ENCODE results near the gene PPP4R3B.

Gene PPP4R3B

DNA sequence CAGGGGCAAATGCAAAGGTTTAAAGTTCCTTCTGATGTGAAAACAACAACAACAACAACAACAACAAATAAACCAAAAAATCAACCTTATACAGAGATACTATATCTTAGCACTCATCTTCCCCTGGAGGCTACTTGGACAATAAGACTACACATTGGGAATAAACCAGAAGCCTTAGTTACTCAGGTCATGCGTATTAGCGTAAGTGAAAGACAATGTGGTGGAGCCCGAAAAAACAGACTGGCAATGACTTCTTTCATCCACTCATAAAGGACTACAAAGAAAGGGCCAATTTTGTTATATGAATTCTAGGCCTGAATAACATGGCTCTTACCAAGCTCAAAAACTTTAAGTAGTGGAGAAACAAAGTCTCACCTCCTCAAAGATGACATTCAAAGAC, 19.4 kb upstream of the PPP4R3B start:
- H3K79me2 ChIP-seq (ENCODE audit: insufficient read depth, low read length), result no peaks in the 10 kb centered on the region
- ATAC-seq (ENCODE audit: insufficient read depth, low read depth) (no peak), DNase-seq (no peak)
- no peaks in the 10 kb centered on the region for H3K4me1 ChIP-seq (ENCODE audit: insufficient read depth, low read length)
- H3K36me3 ChIP-seq (ENCODE audit: insufficient read depth, low read length), result peaks cover 61% of the 10 kb centered on the region
- H3K4me2 ChIP-seq (ENCODE audit: insufficient read depth, low read length), result no peak overlapping the region
- no peaks in the 10 kb centered on the region for H3K27me3 ChIP-seq (ENCODE audit: insufficient read depth, low read length, poor library complexity)
- H4K20me1 ChIP-seq (ENCODE audit: insufficient read depth, low read length), result no peaks in the 10 kb centered on the region
- no peak for TF ChIP-seq EZH2 (IDR thresholded peaks at IDR 0.05; ENCODE audit: borderline replicate concordance, low read depth, low read length, severe bottlenecking)
- TF ChIP-seq, protein P1, sequence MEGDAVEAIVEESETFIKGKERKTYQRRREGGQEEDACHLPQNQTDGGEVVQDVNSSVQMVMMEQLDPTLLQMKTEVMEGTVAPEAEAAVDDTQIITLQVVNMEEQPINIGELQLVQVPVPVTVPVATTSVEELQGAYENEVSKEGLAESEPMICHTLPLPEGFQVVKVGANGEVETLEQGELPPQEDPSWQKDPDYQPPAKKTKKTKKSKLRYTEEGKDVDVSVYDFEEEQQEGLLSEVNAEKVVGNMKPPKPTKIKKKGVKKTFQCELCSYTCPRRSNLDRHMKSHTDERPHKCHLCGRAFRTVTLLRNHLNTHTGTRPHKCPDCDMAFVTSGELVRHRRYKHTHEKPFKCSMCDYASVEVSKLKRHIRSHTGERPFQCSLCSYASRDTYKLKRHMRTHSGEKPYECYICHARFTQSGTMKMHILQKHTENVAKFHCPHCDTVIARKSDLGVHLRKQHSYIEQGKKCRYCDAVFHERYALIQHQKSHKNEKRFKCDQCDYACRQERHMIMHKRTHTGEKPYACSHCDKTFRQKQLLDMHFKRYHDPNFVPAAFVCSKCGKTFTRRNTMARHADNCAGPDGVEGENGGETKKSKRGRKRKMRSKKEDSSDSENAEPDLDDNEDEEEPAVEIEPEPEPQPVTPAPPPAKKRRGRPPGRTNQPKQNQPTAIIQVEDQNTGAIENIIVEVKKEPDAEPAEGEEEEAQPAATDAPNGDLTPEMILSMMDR (IDR thresholded peaks at IDR 0.05; ENCODE audit: borderline replicate concordance, extremely low read depth, low read length, poor library complexity, severe bottlenecking), result no peak
- H3K9ac ChIP-seq (ENCODE audit: low read depth, low read length), result no peak overlapping the region
- no peak overlapping the region for H3K4me3 ChIP-seq (ENCODE audit: low read depth in 1 of 2, low read length in 2 of 2)
- H3K9me3 ChIP-seq (ENCODE audit: insufficient read depth, low read length, severe bottlenecking), result no peaks in the 10 kb centered on the region
- H2AFZ ChIP-seq (ENCODE audit: low read depth, low read length), result no peak overlapping the region
- H3K27ac ChIP-seq (ENCODE audit: low read length), result no peak overlapping the region

DNA sequence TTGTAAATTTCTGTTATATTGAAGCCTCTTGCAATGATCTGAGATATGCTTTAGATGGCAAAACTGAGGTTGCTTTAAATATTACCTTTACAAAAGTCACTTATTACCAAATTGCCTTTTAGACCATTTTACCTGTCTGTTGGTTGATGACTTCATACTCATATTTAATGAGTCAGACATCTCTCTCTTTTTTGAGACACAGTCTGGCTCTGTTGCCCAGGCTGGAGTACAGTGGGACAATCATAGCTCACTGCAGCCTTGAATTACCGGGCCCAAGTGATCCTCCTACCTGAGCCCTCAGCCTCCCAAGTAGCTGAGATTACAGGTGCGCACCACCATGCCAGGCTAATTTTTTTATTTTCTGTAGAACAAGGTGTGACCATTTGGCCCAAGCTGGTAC, 11.5 kb upstream of the PPP4R3B start:
- Histone ChIP-seq H3K36me3 (ENCODE audit: insufficient read depth, low read length) (peaks cover 29% of the 10 kb centered on the region), H3K4me1 (ENCODE audit: insufficient read depth, low read length) (no peaks in the 10 kb centered on the region), H4K20me1 (ENCODE audit: insufficient read depth, low read length) (peaks cover 11% of the 10 kb centered on the region; the same call in 1 of the 2 replicates), H3K9ac (ENCODE audit: low read depth, low read length) (no peak overlapping the region), H3K4me2 (ENCODE audit: insufficient read depth, low read length) (no peak overlapping the region), H3K27ac (ENCODE audit: low read length) (no peak overlapping the region), H2AFZ (ENCODE audit: low read depth, low read length) (no peak overlapping the region), H3K27me3 (ENCODE audit: insufficient read depth, low read length, poor library complexity) (no peaks in the 10 kb centered on the region), H3K4me3 (ENCODE audit: low read depth in 1 of 2, low read length in 2 of 2) (no peak overlapping the region), H3K79me2 (ENCODE audit: insufficient read depth, low read length) (peaks cover 26% of the 10 kb centered on the region), H3K9me3 (ENCODE audit: insufficient read depth, low read length, severe bottlenecking) (no peaks in the 10 kb centered on the region)
- TF ChIP-seq, protein P1 (IDR thresholded peaks at IDR 0.05; ENCODE audit: borderline replicate concordance, extremely low read depth, low read length, poor library complexity, severe bottlenecking), result no peak
- TF ChIP-seq EZH2 (IDR thresholded peaks at IDR 0.05; ENCODE audit: borderline replicate concordance, low read depth, low read length, severe bottlenecking), result no peak
- no peak for DNase-seq
- ATAC-seq (ENCODE audit: insufficient read depth, low read depth), result no peak

- TF ChIP-seq EZH2 (IDR thresholded peaks at IDR 0.05; ENCODE audit: borderline replicate concordance, low read depth, low read length, severe bottlenecking), result no peak
- TF ChIP-seq, protein P1 (IDR thresholded peaks at IDR 0.05; ENCODE audit: borderline replicate concordance, extremely low read depth, low read length, poor library complexity, severe bottlenecking), result no peak
Measured at GRCh38 chr2:55627915-55628314, 10.5 kb upstream of the PPP4R3B start.

GRCh38 chr2:55621802-55622201, 4.4 kb upstream of the PPP4R3B start:
- Histone ChIP-seq H3K79me2 (ENCODE audit: insufficient read depth, low read length) (peaks cover 91% of the 10 kb centered on the region), H4K20me1 (ENCODE audit: insufficient read depth, low read length) (peaks cover 51% of the 10 kb centered on the region), H2AFZ (ENCODE audit: low read depth, low read length) (no peak overlapping the region), H3K4me1 (ENCODE audit: insufficient read depth, low read length) (peaks cover 38% of the 10 kb centered on the region), H3K9me3 (ENCODE audit: insufficient read depth, low read length, severe bottlenecking) (no peaks in the 10 kb centered on the region), H3K4me2 (ENCODE audit: insufficient read depth, low read length) (peak overlapping the region; percentile 40; the same call in 1 of the 2 replicates), H3K36me3 (ENCODE audit: insufficient read depth, low read length) (peaks cover 38% of the 10 kb centered on the region), H3K27ac (ENCODE audit: low read length) (no peak overlapping the region), H3K4me3 (ENCODE audit: low read depth in 1 of 2, low read length in 2 of 2) (no peak overlapping the region), H3K9ac (ENCODE audit: low read depth, low read length) (no peak overlapping the region), H3K27me3 (ENCODE audit: insufficient read depth, low read length, poor library complexity) (no peaks in the 10 kb centered on the region)
- DNase-seq, result no peak
- TF ChIP-seq EZH2 (IDR thresholded peaks at IDR 0.05; ENCODE audit: borderline replicate concordance, low read depth, low read length, severe bottlenecking), result no peak
- TF ChIP-seq, protein P1 (IDR thresholded peaks at IDR 0.05; ENCODE audit: borderline replicate concordance, extremely low read depth, low read length, poor library complexity, severe bottlenecking), result no peak
- no peak for ATAC-seq (ENCODE audit: insufficient read depth, low read depth)

More at GRCh38 chr2:55627915-55628314, 10.5 kb upstream of the PPP4R3B start:
- no peak overlapping the region for H3K4me3 ChIP-seq (ENCODE audit: low read depth in 1 of 2, low read length in 2 of 2)
- H2AFZ ChIP-seq (ENCODE audit: low read depth, low read length), result no peak overlapping the region
- ATAC-seq (ENCODE audit: insufficient read depth, low read depth) (no peak), DNase-seq (no peak)
- H3K79me2 ChIP-seq (ENCODE audit: insufficient read depth, low read length), result peaks cover 36% of the 10 kb centered on the region
- no peak overlapping the region for H3K4me2 ChIP-seq (ENCODE audit: insufficient read depth, low read length)
- H3K27ac ChIP-seq (ENCODE audit: low read length), result no peak overlapping the region
- peaks cover 3% of the 10 kb centered on the region; the same call in 1 of the 2 replicates for H3K4me1 ChIP-seq (ENCODE audit: insufficient read depth, low read length)
- H3K9ac ChIP-seq (ENCODE audit: low read depth, low read length), result no peak overlapping the region
- peaks cover 15% of the 10 kb centered on the region; the same call in 1 of the 2 replicates for H4K20me1 ChIP-seq (ENCODE audit: insufficient read depth, low read length)
- peaks cover 28% of the 10 kb centered on the region for H3K36me3 ChIP-seq (ENCODE audit: insufficient read depth, low read length)
- no peaks in the 10 kb centered on the region for H3K9me3 ChIP-seq (ENCODE audit: insufficient read depth, low read length, severe bottlenecking)
- no peaks in the 10 kb centered on the region for H3K27me3 ChIP-seq (ENCODE audit: insufficient read depth, low read length, poor library complexity)
